GM21423 (cell line): Measurements from ENCODE around the gene CIB2.

ENCODE experiments used
- ATAC-seq: cut with Tn5 transposase; IDR thresholded peaks from one replicate; pipeline ENCODE4 v1.9.1; 2021; ENCODE audit warnings: mild to moderate bottlenecking, moderate library complexity; ENCODE audit not compliant: unreplicated experiment

The CIB2 gene

GRCh38 chr15:78109156-78109555 lies 22.1 kb downstream of the CIB2 start:
- no peak for ATAC-seq

GRCh38 chr15:78108300-78109084 lies 22.8 kb downstream of the CIB2 start:
- ATAC-seq, result peak; percentile 38

GRCh38 chr15:78107471-78107870 lies 23.8 kb downstream of the CIB2 start:
- ATAC-seq, result no peak

GRCh38 chr15:78105476-78106241 lies 25.6 kb downstream of the CIB2 start:
- ATAC-seq, result no peak

GRCh38 chr15:78104566-78105475 lies 26.4 kb downstream of the CIB2 start:
- no peak for ATAC-seq

- ATAC-seq, result no peak
These were observed 27.1 kb downstream of the CIB2 start for GRCh38 chr15:78104119-78104479.

- peak; percentile 77 for ATAC-seq
These were observed 27.7 kb downstream of the CIB2 start for GRCh38 chr15:78103406-78104118.

- ATAC-seq, result no peak
These were observed 28.5 kb downstream of the CIB2 start for GRCh38 chr15:78102741-78103140.

GRCh38 chr15:78102211-78102610 lies 29.0 kb downstream of the CIB2 start:
- ATAC-seq, result no peak

GRCh38 chr15:78101423-78102105 lies 29.7 kb downstream of the CIB2 start:
- no peak for ATAC-seq

- ATAC-seq, result no peak
These were observed 30.4 kb downstream of the CIB2 start for GRCh38 chr15:78100886-78101285.

- ATAC-seq, result no peak
These were observed 33.0 kb downstream of the CIB2 start for GRCh38 chr15:78098131-78098755.

GRCh38 chr15:78097667-78098066 lies 33.6 kb downstream of the CIB2 start:
- no peak for ATAC-seq

GRCh38 chr15:78093242-78094020 lies 37.8 kb downstream of the CIB2 start:
- ATAC-seq, result no peak

- ATAC-seq, result no peak
These were observed 38.8 kb downstream of the CIB2 start, which contains the start of gene SH2D7 for GRCh38 chr15:78092261-78093041. SH2D7 (plus strand) TSS chr15:78092561; CDS start chr15:78092585, 24 bp downstream.

GRCh38 chr15:78090422-78091063 lies 40.7 kb downstream of the CIB2 start:
- no peak for ATAC-seq

GRCh38 chr15:78088773-78089080 lies 42.5 kb downstream of the CIB2 start:
- no peak for ATAC-seq
